Measurements from ENCODE around the gene TAP2.

Gene TAP2

DNA sequence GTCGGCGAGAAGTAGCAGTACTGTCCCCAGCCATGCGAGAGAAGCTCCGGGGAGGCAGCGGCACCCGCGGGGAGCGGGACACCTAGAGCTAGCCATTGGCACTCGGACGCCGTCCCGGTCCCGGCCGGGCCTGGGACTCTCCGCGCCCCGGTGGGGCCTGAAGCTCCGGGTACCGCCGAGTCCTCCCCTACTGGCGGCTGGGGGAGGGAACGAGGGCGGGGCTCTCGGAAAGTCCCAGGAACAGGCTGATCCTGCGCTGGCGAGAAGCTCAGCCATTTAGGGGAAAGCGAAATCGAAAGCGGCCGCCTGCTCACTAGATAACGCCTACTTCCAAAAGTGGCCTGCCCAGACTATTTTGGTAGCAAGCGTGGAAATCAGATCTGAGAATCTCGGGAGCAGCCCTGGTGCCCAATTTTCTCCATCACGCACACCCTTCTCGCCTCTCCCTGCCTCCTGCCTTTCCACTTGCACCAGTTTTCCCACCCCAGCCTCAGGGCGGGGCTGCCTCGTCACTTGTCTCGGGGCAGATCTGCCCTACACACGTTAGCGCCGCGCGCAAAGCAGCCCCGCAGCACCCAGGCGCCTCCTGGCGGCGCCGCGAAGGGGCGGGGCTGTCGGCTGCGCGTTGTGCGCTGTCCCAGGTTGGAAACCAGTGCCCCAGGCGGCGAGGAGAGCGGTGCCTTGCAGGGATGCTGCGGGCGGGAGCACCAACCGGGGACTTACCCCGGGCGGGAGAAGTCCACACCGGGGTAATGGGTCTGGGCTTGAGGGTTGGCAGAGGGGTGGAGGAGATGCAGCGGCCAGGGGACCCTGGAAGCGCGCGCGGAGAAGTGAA lies 15.2 kb upstream of the TAP2 start, which contains the start of the genes PSMB9 and TAP1:
PSMB9 (plus strand) TSS at position 652 of the 835 bp plus-strand sequence; CDS start at position 690, 38 bp downstream.
TAP1 (minus strand) TSS at position 164 of the 835 bp plus-strand sequence; CDS start at position 96, 68 bp downstream.
- peak; percentile 70 to 78 for DNase-seq

DNA sequence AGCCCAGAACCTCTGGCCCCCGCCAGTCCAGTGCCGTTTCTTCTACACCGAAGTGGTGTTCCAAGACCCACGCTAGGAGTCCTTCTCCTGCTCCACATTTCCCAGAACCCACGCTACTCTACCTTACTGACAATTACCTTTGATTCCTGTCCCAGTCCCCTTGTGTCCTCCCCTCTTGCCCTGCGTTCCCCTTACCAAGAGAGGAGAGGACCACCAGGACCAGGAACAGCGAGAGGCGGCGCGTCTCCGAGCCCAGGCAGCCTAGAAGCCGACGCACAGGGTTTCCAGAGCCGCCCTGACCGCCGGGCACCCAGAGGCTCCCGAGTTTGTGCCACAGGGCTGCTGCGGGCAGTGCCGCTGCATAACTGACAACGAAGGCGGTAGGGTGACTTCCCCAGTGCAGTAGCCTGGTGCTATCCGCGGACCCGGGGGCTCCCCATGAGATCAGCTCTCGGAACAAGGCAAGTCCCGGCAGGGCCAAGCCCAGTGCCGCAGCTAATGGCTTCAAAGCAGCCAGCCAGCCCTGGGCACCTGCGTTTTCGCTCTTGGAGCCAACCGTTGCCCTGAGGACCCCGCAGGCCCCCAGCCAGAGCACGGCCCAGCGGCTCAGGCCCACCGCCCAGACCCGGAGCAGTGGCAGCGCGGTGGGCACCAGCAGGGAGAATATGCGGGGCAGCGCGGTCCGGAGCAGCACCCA lies 14.5 kb upstream of the TAP2 start:
- peak in 1 of 2 experiments; percentile 10 for DNase-seq

DNA sequence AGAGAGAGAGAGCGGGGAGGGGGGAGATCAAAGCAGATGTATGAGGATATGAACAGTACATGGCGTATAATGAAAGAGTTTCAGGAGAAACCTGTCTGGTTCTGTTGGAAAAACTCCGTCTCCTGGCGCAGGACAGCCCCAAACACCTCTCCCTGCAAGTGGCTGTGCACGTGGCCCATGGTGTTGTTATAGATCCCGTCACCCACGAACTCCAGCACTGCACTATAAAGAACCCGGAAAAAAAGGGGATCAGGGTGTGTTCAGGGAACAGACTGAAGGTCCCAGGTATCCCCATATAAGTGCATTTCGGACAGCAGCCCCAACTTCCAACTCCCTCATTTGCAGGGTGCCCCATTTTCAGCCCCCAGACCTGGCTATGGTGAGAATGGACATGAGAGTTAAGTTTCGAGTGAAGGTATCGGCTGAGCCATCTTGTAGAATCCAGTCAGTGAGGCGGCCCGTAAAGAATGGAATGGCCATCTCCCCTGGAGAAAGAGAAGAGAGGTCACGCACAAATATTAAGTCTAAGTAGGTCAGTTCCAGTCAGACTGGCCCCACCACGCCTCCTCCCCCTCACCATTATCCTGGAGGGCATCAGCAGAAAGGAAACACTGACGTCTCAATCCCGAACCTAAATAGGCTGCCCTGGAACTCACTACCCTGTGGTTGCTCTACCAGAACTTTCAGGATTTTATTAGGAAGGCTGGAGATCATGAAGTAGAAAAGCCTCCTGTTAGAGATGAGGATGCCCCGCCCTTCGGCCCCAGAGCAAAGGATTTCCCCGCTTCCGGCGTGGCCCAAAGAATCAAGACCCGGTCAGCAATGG lies 13.7 kb upstream of the TAP2 start:
- DNase-seq, result no peak

DNA sequence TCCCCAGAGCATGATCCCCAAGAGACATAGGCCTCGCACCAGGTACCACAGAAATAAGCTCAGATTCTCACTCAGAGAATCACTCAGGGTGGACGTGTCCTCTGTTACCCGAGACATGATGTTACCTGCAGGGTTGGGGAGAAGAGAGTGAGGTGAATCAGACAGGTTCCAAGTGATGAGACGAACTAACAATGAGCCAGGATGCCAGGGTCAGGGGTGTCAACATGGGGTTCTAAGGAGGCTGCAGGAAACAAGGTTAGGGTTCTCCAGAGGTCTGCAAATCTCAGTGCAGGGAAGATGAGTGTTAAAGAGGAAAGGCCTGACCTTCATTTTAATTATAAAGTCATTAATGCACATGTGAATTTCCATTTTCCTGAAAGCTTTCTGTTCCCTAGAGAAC lies 12.5 kb upstream of the TAP2 start:
- DNase-seq, result no peak

DNA sequence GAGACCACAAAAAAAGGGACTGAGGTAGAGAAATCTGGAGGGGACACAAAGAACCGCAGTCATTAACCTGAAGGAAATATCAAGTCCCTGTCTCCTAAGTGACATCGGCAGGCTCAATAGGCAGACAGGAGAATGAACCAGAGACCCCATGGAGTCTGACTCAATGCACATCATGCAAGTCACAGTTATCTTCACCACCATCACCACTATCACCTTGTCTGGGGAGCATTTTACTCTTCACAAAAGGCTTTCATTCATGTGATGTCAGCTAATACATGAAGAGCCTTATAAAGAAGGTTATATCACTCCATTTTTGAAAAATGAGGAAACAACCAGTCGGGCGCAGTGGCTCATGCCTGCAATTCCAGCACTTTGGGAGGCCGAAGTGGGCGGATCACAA lies 10.6 kb upstream of the TAP2 start:
- DNase-seq, result no peak

DNA sequence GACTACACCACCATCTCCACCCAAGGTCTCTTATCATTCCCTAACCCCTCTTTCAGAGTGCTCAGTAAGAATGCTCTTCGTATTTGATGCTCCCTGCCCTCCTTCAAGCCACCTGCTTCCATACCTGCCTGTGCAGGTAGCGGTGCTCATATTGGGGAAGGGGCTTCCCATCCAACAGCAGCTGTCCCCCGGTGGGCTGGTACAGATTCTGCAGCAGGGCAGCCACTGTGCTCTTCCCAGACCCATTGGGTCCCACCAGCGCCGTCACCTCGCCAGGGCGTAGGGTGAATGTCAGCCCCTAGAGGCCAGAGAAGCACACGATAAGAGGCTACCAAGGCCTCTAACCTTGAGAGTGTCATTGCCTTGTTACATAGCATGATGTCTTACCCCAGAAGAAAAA lies 9.3 kb upstream of the TAP2 start:
- no peak for DNase-seq

DNA sequence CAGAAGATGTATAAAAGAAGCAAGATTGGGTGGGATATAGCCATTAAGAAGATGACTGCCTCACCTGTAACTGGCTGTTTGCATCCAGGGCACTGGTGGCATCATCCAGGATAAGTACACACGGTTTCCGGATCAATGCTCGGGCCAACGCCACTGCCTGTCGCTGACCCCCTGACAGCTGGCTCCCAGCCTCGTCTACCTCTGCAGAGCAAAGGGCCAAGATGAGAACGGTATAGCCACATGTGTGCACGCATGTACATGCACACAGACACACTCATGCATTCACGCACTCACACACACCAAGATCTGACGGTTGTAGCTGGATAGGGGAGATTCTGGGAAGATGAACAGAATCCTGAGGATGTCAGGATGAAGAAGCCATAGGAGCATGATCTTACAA lies 8.5 kb upstream of the TAP2 start:
- DNase-seq, result no peak

DNA sequence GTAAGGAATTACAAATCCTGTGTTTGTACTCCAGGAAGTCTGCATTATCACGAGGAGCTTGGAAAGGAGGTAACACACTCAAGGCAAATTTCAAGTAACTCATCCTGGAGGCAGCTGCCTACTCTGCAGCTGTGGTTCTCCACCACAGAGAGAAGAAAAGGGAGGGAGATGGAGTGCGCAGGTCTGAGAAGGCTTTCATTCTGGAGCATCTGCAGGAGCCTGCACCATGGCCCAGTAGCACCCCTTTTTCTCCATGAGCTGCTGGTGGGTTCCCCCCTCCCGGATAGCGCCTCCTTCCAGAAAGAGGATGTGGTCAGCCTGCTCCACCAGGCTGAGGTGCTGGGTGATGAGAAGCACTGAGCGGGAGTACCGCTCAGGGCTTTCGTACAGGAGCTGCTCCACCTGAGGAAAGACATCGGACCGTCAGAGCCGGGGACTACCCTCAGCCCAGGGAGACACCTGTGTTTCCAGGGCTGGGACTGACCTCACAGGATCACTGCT lies 6.9 kb upstream of the TAP2 start:
- no peak for DNase-seq

DNA sequence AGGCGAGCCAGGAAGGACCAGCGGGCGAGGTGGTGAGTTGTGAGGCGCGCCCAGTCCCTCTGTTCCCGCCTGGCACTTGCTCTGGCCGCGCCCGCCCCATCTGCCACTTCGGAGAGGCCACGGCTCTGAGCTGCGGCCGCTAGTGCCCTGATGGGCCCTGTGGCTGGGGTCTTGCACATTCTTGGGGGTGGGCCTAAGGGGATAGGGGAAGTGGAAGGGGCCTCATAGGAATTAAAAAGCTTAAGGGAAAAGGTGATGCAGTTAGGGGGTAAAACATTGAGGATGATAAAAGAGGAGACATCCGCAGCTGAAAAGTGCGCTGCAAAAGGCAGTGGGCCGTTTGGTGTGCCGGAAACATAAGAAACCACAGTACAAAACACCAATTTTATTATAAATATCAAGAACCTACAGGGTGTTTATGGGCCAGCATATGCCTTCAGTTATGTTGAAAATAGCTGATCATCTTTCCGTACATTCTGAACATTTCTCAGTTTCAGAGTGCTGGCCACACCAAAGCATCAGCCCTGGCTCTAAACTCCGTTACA lies 6.4 kb upstream of the TAP2 start:
- no peak for DNase-seq

DNA sequence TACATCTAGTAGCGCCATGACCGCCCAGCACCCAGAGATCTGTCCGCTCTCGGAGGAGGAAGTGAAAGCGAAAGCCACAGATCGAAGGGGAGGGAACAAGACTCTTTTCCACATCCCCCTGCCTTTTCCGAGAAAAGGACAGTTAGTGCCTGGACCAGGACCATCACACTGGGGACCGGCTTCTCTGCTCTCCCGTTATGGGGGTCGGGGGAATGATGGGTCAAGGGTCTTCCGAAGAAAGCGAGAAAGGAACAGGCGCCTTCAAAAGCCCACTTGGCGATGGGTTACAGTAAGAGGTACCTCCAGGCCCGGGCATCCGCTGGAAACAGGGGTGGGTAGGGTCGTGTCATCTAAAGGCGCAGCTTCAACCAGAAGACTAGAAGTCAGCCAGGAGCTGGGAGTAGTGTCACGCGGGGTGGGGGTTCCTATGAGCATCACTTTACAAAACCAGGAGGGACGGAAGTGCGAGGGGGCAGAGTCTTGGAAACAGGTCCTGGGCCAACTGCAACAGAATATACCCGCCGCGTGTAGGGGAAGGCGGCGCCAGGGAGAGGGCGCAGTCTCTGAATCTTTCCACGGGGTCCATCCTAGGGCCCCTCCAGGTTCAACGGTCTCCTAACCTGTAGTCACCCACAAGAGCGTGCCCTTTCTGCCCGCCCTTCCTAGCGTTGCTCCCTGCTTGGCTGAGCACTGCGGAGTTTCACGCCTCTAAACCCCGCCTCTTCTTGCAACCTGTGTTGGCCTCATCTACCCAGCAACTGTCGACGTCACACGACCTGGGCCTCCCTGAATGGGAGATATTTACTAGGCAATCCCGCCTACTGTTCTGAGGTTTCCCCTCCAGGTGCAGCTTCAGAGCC lies 5.7 kb upstream of the TAP2 start, which contains the start of gene PSMB8:
PSMB8 (minus strand) TSS at position 69 of the 860 bp plus-strand sequence; CDS start at position 18, 51 bp downstream.
- DNase-seq, result peak; percentile 95 to 97

DNA sequence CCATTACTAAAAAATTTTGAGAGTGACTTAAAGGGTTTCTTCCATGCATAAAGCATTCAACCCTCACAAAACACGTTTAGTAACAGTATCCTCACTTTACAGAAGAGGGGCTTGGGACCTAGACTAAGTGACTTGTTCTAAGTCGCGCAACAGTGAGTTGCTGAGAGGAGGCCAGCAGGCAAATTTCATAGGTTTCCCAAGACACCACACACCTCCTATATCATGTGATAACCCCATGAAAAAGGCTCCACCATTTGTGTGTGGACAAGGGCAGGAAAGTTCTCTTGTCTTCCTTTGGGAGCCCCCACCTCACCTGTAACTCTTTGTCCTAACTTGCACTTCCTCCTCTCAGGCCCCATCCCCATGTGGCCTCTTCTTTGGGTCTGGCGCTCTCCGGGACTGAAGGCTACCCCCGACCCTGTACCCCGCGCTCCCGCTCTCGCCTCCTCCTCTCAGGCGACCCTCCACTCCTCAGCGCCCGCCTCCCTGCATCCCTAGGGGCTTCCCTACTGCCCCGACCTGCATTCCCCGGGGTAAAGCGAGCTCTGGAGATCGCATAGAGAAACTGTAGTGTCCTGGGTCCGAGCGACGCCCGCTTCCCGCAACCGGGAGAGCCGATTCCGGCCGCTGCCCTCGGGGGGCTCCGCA lies 4.9 kb upstream of the TAP2 start:
- no peak for DNase-seq

DNA sequence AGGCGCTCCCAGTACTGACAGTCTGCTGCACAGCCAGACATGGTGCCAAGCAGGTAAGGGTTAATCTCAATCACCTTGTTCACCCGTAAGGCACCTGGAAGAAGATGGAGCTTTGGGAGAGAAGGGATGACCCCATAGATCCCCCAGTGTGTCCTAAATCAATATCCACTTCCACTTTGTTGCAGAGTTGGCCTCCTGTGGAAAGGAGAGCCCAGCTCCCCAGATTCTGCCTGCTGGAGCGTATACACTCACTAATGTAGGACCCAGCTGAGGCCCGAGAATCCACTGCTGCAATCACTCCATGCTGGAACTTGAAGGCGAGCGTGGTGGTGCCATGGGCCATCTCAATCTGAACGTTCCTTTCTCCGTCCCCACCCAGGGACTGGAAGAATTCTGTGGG lies 4.2 kb upstream of the TAP2 start:
- no peak for DNase-seq

DNA sequence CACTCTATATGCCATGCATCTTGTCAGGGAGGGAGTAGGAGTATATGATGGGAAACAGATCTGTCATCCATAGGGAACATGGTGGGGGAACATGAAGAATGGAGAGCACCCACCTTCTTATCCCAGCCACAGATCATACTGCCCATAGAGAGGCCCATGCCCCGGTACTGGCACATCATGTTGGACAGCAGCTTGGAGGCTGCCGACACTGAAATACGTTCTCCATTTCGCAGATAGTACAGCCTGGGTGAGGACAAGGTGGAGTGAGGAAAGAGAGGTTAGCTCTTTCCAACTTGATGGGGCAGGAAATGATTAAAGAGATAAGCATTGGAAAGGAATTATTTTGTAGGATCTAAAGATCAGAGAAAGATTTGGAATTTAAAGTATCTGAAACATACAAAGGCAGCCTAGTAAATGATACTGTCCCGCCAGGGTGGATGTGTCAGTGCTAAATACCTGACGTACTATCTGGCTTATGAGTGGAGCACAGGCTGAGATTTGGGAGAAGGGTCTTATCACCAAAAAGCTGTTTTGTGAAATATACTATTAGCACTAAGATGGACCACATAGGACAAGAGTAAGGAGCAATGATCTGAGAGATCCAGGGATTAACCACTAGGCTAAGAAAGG lies 3.6 kb upstream of the TAP2 start:
- DNase-seq, result no peak

DNA sequence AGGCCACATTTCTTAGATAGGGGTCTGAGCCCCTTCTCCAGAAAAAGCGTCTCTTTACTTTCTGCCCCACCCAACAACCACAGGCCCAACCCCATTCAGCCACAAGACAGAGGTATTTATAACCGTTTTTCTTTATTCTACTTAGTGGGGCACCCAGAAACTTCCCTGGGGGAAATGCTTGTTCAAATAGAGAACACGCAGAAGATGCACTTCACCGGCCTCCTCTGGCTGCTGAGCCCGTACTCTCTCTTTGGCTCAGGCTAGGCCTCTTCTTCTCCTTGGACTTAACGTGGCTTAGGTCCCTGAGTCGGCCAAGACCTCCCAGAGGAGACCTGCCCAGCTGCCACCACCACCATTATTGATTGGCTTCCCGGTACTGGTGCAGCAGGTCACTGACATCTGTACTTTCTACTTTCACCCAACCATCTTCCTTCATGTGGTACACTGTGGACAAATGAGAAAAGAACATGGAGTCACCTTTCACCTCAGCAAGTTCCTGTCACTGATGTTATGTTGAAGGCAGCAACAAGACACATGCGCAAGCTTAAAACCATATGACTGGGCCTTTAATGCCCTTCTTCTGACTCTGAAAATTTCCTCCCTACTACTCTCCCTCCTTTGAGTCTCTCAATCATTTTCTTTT lies 2.2 kb upstream of the TAP2 start:
- DNase-seq, result no peak

DNA sequence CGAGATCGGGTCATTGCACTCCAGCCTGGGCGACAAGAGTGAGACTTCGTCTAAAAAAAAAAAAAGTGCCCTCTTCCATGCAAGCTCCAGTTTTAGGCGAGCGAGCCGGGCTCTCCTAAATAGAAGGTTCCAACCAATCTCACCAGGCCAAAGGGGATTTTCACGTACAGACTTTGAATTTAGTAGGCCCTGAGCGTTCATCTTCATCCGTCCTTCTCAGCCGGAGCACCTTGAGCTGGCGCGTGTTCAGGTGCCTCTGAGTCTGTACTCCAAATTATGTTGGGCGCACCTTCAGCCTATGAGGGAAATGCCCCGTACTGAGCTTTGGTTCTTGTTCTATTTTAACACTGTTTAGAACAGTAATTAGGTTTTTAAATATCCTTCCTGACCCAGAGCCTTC lies 817 bp upstream of the TAP2 start:
- no peak for DNase-seq

DNA sequence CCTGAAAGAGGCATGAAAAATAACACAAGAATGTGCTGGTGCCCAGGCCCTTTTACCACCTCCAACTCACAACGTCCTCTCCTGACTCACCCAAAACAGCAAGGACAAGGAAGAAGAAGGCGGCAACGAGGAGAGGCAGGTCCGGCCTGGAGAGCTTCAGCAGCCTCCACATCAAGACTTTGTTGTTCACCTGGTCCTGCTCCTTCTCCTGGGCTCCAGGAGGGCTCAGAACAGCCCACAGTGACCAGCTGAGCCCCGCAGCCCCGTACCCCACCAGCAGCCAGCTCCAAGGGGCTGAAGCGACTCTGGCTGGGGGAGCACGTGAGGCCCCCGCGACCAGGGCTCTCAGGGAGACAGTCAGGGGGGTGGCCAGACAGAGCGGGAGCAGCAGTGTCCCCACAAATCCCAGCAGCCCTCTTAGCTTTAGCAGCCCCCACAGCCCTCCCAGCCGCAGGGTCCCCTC lies 857 bp downstream of the TAP2 start:
- no peak for DNase-seq

DNA sequence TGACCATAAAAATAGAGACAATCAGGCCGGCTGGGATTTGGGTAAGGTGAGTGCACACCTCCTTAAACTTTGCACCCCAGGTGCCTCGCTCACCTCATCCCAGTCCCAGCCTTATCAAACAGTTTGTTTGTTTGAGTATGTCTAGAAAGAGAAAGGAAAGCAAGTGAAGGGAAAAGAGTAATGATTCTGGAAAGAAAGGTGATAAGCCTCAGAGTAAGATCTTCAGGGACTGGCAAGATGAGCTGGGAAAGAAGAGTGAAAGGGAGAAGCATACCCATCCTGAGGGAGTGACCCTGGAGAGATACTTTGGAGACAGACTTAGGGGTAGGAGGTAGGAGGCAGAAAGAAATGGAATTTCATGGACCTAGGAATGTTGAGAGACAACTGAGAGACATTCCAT lies 1.7 kb downstream of the TAP2 start:
- no peak for DNase-seq

DNA sequence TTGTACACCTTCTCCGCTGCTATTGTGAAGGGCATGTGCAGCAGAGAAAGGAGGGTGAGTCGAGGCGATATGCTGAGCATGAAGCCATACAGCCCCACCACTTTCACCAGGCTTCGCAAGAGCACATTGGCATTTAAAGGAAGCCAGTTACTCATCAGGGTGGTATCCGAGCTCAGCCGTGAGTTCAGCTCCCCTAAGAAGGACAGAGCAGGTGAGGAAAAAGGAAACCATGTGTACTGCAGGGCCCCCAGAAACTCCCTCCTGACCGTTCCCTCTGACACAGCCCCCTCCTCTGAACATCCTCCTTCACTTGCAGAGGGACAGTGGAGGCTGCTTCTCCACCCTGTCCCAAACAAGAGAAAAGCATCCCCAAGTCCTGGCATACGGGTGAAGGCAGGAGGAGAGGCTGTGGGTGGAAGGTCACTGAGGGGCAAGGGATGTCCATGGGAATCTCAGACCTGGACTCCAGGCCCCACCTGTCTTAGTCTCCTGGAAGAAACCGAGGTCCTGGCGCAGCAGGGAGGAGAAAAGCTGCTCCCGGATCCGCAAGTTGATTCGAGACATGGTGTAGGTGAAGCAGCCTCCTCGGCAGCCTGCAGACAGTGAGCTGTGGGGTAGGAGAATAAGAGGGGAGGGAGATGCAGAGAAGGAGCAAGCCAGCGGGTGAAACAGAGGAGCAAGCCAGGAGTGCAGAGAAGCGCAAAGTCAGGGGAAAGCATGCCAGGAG lies 3.2 kb downstream of the TAP2 start:
- no peak for DNase-seq

DNA sequence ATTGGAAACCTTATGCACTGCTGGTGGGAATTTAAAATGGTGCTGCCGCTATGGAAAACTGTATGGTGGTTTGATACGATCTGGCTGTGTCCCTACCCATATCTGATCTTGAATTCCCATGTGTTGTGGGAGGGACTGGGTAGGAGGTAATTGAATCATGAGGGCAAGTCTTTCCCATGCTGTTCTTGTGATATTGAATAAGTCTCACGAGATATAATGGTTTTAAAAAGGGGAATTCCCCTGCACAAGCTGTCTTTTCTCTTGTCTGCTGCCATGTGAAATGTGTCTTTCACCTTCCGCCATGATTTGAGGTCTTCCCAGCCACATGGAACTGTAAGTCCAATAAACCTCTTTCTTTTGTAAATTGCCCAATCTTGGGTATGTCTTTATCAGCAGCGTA lies 4.9 kb downstream of the TAP2 start:
- DNase-seq, result no peak
